NCI-H82 (cell line): ENCODE measurements around the gene ZNF24.
A peak's percentile ranks its signal among the peaks of the same experiment; 100 is the strongest.

ENCODE experiments used
- DNase-seq: peaks from one replicate; lab custom pipeline; 2025; lab: John Stamatoyannopoulos, UW

The ZNF24 gene

DNA sequence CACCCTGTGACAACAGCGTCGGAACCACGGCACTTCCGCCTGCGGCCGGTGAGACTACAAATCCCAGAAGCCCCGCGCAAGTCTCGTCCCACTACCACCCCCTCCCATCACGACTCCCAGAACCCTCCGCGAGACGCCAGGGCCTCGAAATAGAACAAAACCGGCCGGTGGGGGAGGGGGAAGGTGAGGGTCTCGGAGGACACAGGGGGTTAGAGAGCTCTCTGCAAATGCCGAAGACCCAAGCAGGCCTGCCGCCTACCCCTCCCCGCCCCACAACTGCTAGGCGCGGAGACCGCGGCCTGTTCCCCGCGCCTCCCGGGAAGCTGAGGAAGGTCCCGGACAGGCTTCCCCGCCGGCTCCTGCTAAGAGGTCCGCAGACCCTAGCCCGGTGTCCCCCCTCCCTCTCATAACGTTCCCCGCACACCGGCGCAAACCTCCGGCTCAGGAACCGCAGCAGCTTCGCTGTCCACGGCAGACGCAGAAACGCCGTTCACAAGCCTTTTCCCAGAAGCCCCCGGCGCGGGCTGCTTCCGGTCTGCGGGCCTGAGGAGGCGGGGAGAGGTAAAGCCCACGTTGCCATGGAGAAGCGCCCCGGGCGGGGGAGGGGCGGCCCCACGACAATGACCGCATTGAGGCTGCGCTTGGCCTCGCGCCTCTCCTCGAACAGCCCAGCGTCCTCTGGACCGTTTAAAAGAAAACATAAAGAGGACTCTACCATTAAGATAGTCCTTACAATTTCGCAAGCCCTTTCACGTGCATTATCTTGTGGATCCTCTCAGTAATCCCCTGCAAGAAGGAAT, at the start of gene ZNF24:
ZNF24 (minus strand) TSS at position 485 of the 800 bp plus-strand sequence. CDS start 3,770 bp downstream, outside the sequence.
- DNase-seq: peak; percentile 97

DNA sequence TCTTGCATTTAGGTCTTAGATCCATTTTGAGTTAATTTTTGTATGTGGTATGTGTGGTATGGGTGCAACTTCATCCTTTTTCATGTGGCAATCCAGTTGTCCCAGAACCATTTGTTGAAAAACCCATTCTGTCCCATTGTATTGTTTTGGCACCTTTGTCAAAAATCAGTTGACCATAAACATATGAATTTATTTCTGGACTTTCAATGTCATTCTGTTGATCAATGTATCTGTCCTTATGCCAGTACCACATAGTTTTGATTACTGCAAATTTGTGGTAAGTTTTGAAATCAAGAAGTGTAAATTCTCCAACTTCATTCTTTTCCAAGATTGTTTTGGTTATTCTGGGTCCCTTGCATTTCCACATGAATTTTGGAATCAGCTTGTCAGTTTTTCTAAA, 49.5 kb upstream of the ZNF24 start:
- DNase-seq: no peak

DNA sequence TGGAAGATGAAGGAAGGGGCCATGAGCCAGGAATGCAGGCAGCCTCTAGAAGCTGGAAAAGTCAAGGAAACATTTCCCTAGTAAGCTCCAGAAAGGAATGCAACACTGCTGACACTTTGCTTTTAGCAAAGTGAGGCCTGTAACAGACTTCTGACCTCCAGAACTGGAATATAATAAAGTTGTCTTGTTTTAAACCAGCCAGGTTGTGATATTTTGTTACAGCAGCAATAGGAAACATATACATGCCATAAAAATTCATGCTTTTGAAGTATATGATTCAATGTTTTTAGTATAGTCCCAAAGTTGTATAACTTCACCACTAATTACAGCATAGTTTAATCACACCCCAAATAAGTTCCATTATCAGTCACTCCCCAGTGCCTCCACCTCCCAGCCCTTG, 48.2 kb upstream of the ZNF24 start:
- DNase-seq: no peak

- DNase-seq: no peak
Measured at GRCh38 chr18:35390951-35391700, 46.9 kb upstream of the ZNF24 start.

- no peak for DNase-seq
Measured at GRCh38 chr18:35389095-35389618, 44.9 kb upstream of the ZNF24 start.

- peak; percentile 49 for DNase-seq
Measured at GRCh38 chr18:35387152-35387571, 42.9 kb upstream of the ZNF24 start.

- peak; percentile 84 for DNase-seq
Measured at GRCh38 chr18:35386600-35387100, 42.4 kb upstream of the ZNF24 start.

GRCh38 chr18:35383136-35383535, 38.9 kb upstream of the ZNF24 start:
- no peak for DNase-seq

- no peak for DNase-seq
Measured at GRCh38 chr18:35379421-35379820, 35.2 kb upstream of the ZNF24 start.

DNA sequence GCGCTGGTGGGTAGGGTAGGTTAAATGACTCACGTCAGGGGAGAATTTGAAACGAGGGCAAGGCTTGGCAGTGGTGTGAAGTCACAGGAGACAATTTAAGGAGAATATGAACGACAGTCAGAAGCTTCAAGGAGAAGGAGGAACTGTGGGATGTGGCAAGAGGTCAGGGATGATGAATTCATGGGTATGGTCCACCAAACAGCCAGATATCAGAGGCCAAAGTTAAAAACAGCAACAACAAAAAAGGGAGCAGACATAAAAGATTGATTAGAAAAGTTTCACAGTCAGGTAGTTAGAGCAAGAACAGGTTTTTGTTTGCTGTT, 34.3 kb upstream of the ZNF24 start:
- DNase-seq: no peak

DNA sequence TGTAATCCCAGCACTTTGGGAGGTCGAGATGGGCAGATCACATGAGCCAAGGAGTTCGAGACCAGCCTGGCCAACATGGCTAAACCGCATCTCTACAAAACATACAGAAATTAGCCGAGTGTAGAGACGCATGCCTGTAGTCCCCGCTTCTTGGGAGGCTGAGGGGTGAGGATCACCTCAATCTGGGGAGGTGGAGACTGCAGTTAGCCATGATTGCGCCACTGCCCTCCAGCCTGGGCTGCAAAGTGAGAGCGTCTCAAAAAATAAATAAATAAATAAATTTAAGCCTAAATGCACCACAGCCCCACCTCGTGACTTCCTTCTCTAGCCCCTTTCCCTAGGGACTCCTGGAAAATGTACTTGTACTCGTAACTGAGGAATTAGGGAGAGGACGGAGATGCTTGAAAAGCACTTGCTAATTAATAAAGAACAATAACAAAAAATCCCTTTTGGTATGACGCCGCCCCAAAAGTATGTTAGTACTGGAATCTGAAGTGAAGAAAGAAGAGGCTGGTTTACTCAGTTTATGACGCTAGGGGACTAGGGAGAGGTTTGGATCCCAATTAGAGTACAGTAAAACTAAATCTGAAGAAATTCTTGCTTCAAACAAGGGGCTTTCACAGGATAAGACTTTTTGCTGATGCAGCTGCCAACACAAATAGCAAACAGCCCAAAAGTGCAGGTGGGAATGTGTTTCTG, 33.8 kb upstream of the ZNF24 start:
- no peak for DNase-seq

DNA sequence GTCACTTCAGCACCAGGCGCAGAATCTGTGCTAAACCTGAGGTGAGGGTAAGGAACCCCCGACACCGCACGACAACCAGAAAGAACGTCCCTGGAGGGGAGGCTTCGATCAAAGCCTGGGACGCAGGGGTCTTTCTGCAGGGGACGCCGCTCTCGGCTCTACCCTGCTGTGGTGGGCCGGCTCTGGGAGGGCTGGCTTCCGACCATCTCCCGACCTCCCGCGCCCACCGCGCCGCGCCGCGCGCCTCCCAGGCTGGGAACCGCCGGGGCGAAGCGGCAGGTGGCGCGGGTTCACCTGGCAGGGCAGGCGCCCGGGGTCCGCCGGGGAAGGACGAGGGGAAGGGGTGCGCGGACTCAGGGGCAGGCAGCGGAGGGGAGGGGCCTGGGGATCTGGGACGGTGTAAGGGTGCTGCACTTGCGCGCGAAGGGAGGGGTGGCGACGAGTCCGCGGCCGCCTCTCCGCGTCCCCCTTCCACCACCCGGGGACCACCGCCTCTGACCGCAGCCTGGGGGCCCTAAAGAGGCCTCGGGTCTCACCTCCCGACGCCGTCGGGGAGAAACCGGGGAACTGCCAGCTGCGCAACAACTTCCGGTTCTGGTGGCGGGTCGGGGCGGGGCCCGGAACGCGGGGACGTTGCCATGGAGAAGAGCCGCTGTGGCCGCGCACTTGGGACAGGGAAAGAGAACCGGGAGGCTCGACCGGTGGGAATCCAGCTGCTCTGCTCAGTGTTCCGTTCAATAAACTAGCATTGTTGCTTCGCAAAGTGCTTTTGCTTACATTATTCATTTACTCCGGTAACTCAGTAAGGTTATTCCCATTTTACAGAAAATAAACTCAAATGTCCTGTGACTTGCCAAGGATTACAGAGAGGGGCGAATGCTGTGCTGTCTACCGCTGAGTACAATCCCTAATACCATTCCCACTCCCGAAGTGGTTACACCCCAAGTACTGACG, 32.8 kb upstream of the ZNF24 start, which contains the start of gene ZNF396:
ZNF396 (minus strand) TSS at position 596 of the 954 bp plus-strand sequence. CDS start 3,045 bp downstream, outside the sequence.
- DNase-seq: peak; percentile 75

- DNase-seq: no peak
Measured at GRCh38 chr18:35376393-35376741, 32.1 kb upstream of the ZNF24 start.

GRCh38 chr18:35374708-35375107, 30.5 kb upstream of the ZNF24 start:
- no peak for DNase-seq

- DNase-seq: peak; percentile 89
Measured at GRCh38 chr18:35371412-35372195, 27.4 kb upstream of the ZNF24 start.

DNA sequence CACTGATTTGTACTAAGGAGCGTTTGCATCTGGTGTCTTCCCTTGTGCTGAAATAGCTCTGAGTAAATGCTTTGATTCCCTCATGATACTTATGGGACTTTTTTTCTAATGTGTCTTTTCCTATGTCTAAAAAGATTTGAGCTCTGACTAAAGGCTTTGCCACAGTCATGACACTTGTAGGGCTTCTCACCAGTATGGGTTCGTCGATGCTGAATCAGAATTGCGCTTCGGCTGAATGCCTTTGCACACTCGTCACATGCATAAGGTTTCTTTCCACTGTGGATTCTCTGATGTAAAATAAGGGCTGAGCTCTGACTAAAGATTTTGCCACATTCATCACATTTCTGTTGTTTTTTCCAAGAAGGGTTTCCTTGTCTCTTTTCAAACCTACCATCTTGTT, 24.9 kb upstream of the ZNF24 start:
- no peak for DNase-seq

DNA sequence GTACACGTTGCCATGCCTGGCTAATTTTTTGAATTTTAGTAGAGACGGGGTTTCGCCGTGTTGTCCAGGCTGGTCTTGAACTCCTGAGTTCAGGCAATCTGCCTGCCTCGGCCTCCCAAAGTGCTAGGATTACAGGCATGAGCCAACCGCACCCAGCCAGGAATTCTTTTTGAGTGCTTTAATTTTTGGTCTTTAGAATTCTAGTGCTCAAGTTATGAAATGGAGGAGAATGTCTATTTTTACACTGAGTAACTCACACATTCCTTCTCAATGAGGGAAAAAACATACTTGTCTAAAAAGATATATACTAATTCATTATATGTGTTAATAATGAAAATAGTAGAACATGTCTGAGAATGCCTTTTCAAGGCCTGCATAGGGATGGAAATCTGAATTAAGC, 24.4 kb upstream of the ZNF24 start:
- no peak for DNase-seq

- DNase-seq: no peak
Measured at GRCh38 chr18:35362531-35362930, 18.3 kb upstream of the ZNF24 start.

- DNase-seq: no peak
Measured at GRCh38 chr18:35361570-35362321, 17.5 kb upstream of the ZNF24 start.
